Stimulated activated CD8-positive, alpha-beta memory T cell treated with anti-CD3 and anti-CD28 coated beads, Interleukin-15, amount 100 ng/mL, for 24 hours (primary cell): Measurements from ENCODE around the gene CCDC159.
A peak's percentile ranks its signal among the peaks of the same experiment; 100 is the strongest.
"Not testable (repeated sequence)": the region's sequence is repeated elsewhere in the genome, so short reads cannot be mapped to it uniquely, and the experiment has no call there.

ENCODE experiments used
- DNase-seq: peaks from one replicate; pipeline ENCODE4 v3.0.0-alpha.2; 2020; ENCODE audit warnings: low read depth

The CCDC159 gene

GRCh38 chr19:11338121-11338520, 8.2 kb upstream of the CCDC159 start:
- DNase-seq: no peak

- no peak for DNase-seq
Measured at GRCh38 chr19:11338569-11339253, 7.6 kb upstream of the CCDC159 start.

GRCh38 chr19:11339254-11340098, 6.8 kb upstream of the CCDC159 start, which contains the start of gene RAB3D:
RAB3D (minus strand) TSS chr19:11339657; CDS start chr19:11337399, 2,258 bp downstream.
- peak; percentile 51 for DNase-seq

- not testable (repeated sequence) for DNase-seq
Measured at GRCh38 chr19:11340099-11340467, 6.2 kb upstream of the CCDC159 start.

- no peak for DNase-seq
Measured at GRCh38 chr19:11342429-11342828, 3.9 kb upstream of the CCDC159 start.

DNA sequence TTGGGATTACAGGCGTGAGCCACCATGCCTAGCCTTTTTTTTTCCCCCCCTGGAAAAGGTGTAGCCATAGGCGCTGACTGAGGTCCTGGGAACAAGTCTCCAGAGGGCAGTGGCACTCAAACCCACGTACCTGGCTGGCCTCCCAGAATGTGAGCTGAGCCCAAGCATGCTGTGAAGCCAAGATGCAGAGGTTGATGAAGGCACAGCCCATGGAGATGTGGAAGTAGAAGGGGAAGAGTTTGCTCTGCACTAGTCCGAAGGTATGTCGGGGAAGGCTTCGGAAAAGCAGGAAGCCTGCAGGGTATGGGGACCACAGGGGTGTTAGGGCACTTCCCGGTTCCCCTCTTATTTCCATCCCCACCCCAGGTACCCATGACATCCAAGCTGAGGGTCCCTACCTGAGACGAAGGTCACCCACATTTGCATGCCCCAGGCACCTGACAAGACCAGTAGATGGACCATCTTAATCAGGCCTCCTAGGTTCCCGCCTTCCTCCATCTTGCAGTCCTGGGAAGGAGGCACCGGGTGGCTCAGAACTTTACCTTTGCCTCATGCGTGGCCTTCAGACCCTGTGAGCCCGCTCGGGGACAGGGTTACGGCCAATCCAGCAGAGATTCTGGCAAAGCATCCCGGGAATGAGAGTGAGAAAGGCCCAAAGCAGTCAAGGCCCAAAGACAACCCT, 1.1 kb upstream of the CCDC159 start:
- DNase-seq: no peak

DNA sequence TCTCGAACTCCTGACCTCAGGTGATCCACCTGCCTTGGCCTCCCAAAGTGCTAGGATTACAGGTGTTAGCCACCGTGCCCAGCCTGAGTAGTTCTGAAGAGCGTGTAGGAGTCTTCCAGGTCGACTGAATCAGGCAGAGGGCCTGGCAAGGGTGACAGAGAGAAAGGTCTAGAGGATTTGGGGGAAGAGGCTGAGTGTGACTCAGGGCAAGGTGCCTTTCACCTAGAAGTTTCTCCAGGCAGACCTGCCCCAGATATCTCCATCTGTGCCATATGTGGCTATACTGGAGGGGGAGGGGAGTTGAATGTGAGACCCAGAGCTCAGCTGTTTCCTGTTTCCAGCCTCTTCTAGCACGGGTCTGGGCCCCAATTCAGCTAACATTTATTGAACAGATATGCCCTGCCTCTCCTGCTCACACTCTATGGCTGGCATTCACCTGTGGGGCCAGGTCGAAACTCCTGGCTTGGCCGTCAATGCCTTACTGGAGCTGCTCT, 1.3 kb downstream of the CCDC159 start:
- no peak for DNase-seq

DNA sequence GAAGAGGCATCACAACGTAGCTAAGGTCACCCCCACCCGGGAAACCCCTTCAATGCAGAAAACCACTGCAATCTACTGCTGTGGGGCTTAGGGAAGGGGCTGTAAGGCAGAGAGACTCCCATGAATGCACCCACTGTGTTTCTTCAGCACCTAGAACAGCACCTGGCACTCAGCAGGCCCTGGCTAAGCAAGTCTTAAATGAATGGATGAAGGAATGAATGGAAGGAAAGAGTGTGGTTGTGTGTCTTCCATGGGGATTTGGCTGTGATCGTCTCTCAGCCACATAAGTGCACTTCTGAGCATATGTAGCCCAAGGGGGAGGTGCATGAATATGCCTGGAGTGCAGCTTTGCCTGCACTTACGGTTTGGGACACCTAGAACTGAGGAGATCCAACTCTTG, 2.9 kb downstream of the CCDC159 start:
- DNase-seq: no peak

DNA sequence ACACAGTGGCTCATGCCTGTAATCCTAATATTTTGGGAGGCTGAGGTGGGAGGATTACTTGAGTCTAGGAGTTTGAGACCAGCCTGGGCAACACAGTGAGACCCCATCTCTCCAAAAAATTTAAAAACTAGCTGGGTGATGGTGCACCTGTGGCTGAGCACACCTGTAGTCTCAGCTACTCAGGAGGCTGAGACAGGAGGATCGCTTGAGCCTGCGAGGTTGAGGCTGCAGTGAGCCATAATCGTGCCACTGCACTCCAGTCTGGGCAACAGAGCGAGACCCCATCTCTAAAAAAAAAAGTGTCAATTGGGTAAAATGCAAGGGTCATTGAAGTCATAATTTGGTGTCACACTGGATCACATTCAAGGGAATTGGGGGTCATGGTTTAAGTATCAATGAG, 7.8 kb downstream of the CCDC159 start:
- not testable (repeated sequence) for DNase-seq

- DNase-seq: peak; percentile 66
Measured at GRCh38 chr19:11355160-11356073, 9.1 kb downstream of the CCDC159 start, which contains the start of gene PLPPR2. PLPPR2 (plus strand) TSS chr19:11355432; CDS start chr19:11357674, 2,242 bp downstream.

- DNase-seq: no peak
Measured at GRCh38 chr19:11356074-11356397, 9.7 kb downstream of the CCDC159 start.

- no peak for DNase-seq
Measured at GRCh38 chr19:11356676-11357550, 10.6 kb downstream of the CCDC159 start.

- DNase-seq: no peak
Measured at GRCh38 chr19:11359421-11359820, 13.1 kb downstream of the CCDC159 start.

- no peak for DNase-seq
Measured at GRCh38 chr19:11361037-11361770, 14.9 kb downstream of the CCDC159 start.

DNA sequence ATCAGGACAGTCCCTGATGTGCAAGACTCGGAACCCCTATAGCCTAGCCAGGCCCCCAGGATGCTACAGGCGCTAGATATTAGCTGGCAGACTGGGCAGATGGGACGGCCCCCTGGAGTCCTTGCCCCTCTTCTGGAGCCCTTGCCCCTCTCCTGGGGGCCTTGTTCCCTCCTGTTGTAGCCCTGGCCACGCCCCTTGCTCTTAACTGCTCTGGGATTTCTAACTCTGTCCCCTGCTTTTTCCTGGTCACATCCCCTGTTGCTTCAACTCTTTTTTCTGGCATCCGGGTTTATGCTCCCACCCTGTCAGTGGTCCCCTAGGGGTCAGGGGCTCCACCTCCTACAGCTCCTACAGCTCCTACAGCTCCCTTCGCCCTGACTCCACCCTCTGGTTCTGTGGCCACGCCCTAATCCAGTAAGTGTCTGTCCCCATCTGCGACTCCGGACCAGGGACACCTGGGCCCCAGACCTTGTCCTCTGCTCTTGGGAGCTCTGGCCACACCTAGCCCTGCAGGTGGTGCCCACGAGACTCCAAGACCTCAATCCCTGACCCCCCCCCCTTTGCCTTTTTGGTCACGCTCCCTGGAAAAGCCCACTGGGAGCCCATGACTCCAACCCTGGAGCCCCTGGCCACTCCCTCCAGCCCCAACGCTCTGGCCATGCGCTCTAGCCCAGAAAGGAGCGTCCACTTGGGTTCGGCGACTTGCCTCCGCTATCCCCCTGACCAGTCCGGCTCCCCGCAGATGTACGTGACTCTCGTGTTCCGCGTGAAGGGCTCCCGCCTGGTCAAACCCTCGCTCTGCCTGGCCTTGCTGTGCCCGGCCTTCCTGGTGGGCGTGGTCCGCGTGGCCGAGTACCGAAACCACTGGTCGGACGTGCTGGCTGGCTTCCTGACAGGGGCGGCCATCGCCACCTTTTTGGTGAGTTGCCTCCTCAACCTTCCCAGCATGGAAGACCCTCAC, 15.7 kb downstream of the CCDC159 start:
- DNase-seq: no peak

- DNase-seq: no peak
Measured at GRCh38 chr19:11363881-11364280, 17.6 kb downstream of the CCDC159 start.

- no peak for DNase-seq
Measured at GRCh38 chr19:11364296-11364904, 18.1 kb downstream of the CCDC159 start.

DNA sequence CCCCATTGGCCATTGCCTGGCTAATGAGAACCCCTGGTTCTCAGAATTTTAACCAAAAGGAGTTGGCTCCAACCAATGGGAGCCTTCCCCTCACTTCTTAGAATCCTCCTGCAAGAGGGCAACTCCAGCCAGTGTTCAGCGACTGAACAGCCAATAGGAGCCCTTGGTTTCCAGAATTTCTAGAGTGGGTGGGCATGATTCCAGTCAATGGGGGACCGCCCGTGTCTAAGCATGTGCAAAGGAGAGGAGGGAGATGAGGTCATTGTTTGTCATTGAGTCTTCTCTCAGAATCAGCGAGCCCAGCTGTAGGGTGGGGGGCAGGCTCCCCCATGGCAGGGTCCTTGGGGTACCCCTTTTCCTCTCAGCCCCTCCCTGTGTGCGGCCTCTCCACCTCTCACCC, 18.6 kb downstream of the CCDC159 start:
- no peak for DNase-seq
